GM21367 (cell line): ENCODE results near the gene PRTFDC1.
A peak's percentile ranks its signal among the peaks of the same experiment; 100 is the strongest.
"Not testable (repeated sequence)": the region's sequence is repeated elsewhere in the genome, so short reads cannot be mapped to it uniquely, and the experiment has no call there.

Experiments
- ATAC-seq: cut with Tn5 transposase; IDR thresholded peaks from one replicate; pipeline ENCODE4 v1.9.1; 2021; ENCODE audit not compliant: unreplicated experiment

The PRTFDC1 gene

GRCh38 chr10:24935504-24936292 is 16.7 kb downstream of the PRTFDC1 start:
- no peak for ATAC-seq

- no peak for ATAC-seq
Observed at GRCh38 chr10:24931236-24931635, 21.2 kb downstream of the PRTFDC1 start.

- no peak for ATAC-seq
Observed at GRCh38 chr10:24930427-24930826, 22.0 kb downstream of the PRTFDC1 start.

- no peak for ATAC-seq
Observed at GRCh38 chr10:24929904-24930303, 22.5 kb downstream of the PRTFDC1 start.

GRCh38 chr10:24929056-24929544 is 23.3 kb downstream of the PRTFDC1 start:
- ATAC-seq, result no peak

- no peak for ATAC-seq
Observed at GRCh38 chr10:24928163-24928562, 24.2 kb downstream of the PRTFDC1 start.

- ATAC-seq, result no peak
Observed at GRCh38 chr10:24926557-24926956, 25.8 kb downstream of the PRTFDC1 start.

GRCh38 chr10:24925799-24926198 is 26.6 kb downstream of the PRTFDC1 start:
- no peak for ATAC-seq

GRCh38 chr10:24924483-24924882 is 27.9 kb downstream of the PRTFDC1 start:
- ATAC-seq, result not testable (repeated sequence)

GRCh38 chr10:24922222-24922868 is 30.1 kb downstream of the PRTFDC1 start:
- not testable (repeated sequence) for ATAC-seq

- ATAC-seq, result peak; percentile 87
Observed at GRCh38 chr10:24920907-24921881, 31.2 kb downstream of the PRTFDC1 start.

- not testable (repeated sequence) for ATAC-seq
Observed at GRCh38 chr10:24920192-24920591, 32.2 kb downstream of the PRTFDC1 start.

GRCh38 chr10:24919629-24920028 is 32.8 kb downstream of the PRTFDC1 start:
- ATAC-seq, result not testable (repeated sequence)

GRCh38 chr10:24917979-24918378 is 34.4 kb downstream of the PRTFDC1 start:
- no peak for ATAC-seq

- ATAC-seq, result no peak
Observed at GRCh38 chr10:24917493-24917892, 34.9 kb downstream of the PRTFDC1 start.

- ATAC-seq, result no peak
Observed at GRCh38 chr10:24916365-24916764, 36.0 kb downstream of the PRTFDC1 start.

- no peak for ATAC-seq
Observed at GRCh38 chr10:24915304-24915703, 37.1 kb downstream of the PRTFDC1 start.

GRCh38 chr10:24914148-24914547 is 38.3 kb downstream of the PRTFDC1 start:
- no peak for ATAC-seq

- ATAC-seq, result no peak
Observed at GRCh38 chr10:24912215-24912614, 40.2 kb downstream of the PRTFDC1 start.

- ATAC-seq, result no peak
Observed at GRCh38 chr10:24911029-24911428, 41.4 kb downstream of the PRTFDC1 start.

GRCh38 chr10:24910574-24910973 is 41.8 kb downstream of the PRTFDC1 start:
- no peak for ATAC-seq
